Measurements from ENCODE around the gene KDM4C.

GRCh38 chr9:6884990-6885389 is 127.2 kb downstream of the KDM4C start:
- TF ChIP-seq, protein P1, sequence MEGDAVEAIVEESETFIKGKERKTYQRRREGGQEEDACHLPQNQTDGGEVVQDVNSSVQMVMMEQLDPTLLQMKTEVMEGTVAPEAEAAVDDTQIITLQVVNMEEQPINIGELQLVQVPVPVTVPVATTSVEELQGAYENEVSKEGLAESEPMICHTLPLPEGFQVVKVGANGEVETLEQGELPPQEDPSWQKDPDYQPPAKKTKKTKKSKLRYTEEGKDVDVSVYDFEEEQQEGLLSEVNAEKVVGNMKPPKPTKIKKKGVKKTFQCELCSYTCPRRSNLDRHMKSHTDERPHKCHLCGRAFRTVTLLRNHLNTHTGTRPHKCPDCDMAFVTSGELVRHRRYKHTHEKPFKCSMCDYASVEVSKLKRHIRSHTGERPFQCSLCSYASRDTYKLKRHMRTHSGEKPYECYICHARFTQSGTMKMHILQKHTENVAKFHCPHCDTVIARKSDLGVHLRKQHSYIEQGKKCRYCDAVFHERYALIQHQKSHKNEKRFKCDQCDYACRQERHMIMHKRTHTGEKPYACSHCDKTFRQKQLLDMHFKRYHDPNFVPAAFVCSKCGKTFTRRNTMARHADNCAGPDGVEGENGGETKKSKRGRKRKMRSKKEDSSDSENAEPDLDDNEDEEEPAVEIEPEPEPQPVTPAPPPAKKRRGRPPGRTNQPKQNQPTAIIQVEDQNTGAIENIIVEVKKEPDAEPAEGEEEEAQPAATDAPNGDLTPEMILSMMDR (IDR thresholded peaks at IDR 0.05) = no peak
- TF ChIP-seq RARB (CRISPR knock-in tag; IDR thresholded peaks at IDR 0.05) (no peak), MAFK (IDR thresholded peaks at IDR 0.05; ENCODE audit: partially characterized antibody) (no peak), RFX5 (IDR thresholded peaks at IDR 0.05) (no peak), POLR2A (IDR thresholded peaks at IDR 0.05; ENCODE audit: low read length) (no peak), REST (IDR thresholded peaks at IDR 0.05) (no peak), HDAC2 (IDR thresholded peaks at IDR 0.05) (no peak), EP300 (IDR thresholded peaks at IDR 0.05) (no peak), BHLHE40 (IDR thresholded peaks at IDR 0.05; ENCODE audit: low read depth, low read length) (no peak), PHF8 (IDR thresholded peaks at IDR 0.05; ENCODE audit: borderline replicate concordance, low read depth) (no peak), MAZ (IDR thresholded peaks at IDR 0.05; ENCODE audit: borderline replicate concordance, low read depth, low read length) (no peak), NFE2L2 (conservative IDR thresholded peaks at IDR 0.05; ENCODE audit: low read length) (no peak), MAX (IDR thresholded peaks at IDR 0.05) (no peak)
- TF ChIP-seq, protein P2, sequence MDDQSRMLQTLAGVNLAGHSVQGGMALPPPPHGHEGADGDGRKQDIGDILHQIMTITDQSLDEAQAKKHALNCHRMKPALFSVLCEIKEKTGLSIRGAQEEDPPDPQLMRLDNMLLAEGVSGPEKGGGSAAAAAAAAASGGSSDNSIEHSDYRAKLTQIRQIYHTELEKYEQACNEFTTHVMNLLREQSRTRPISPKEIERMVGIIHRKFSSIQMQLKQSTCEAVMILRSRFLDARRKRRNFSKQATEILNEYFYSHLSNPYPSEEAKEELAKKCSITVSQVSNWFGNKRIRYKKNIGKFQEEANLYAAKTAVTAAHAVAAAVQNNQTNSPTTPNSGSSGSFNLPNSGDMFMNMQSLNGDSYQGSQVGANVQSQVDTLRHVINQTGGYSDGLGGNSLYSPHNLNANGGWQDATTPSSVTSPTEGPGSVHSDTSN (IDR thresholded peaks at IDR 0.05) = no peak

Measured in A549 (cell line).